ENCODE results near the gene HMGN4. TPM values are rescaled to one million over a fixed set of nuclear protein-coding genes. Genes with fewer than 3 reads are reported as not detected.

HMGN4 gene
- total and polyA plus RNA-seq, 9 of the 15 experiments (the other 6 are each of a cell fraction or from before 2014, with no cell fraction given): 35.4 to 134 (median 94.1) TPM

GRCh38 chr6:26575494-26575939 is 37.4 kb downstream of the HMGN4 start (continued):
- TF ChIP-seq ZBTB5 (IDR thresholded peaks at IDR 0.05) (0 out of 2 replicates have a peak, but pooled peaks have one; percentile 14), GTF2F1 (IDR thresholded peaks at IDR 0.05; ENCODE audit: low read depth, low read length) (no peak), GTF3C2 (IDR thresholded peaks at IDR 0.05; ENCODE audit: borderline replicate concordance, extremely low read depth, insufficient read length) (peak; percentile 87), MYBL2 (IDR thresholded peaks at IDR 0.05; ENCODE audit: low read depth) (peak; percentile 51), MYBL2 (CRISPR knock-in tag; IDR thresholded peaks at IDR 0.05; ENCODE audit: borderline replicate concordance) (no peak), RCOR1 (IDR thresholded peaks at IDR 0.05; ENCODE audit: borderline replicate concordance in 1 of 2, low read depth in 2 of 2, low read length in 2 of 2) (peak in 1 of 2 experiments; percentile 50; a peak in 1 of 4 replicates), HMBOX1 (IDR thresholded peaks at IDR 0.05) (peak; percentile 70), SPI1 (IDR thresholded peaks at IDR 0.05; ENCODE audit: borderline replicate concordance, low read depth, low read length) (peak; percentile 67), DACH1 (IDR thresholded peaks at IDR 0.05; ENCODE audit: partially characterized antibody) (peak; percentile 75), MED1 (CRISPR knock-in tag; IDR thresholded peaks at IDR 0.05; ENCODE audit: borderline replicate concordance) (no peak), ZBTB2 (IDR thresholded peaks at IDR 0.05) (peak; percentile 74), ESRRA (IDR thresholded peaks at IDR 0.05; ENCODE audit: borderline replicate concordance, low read depth) (0 out of 2 replicates have a peak, but pooled peaks have one; percentile 31), CBX8 (IDR thresholded peaks at IDR 0.05; ENCODE audit: borderline replicate concordance, extremely low read depth, low read depth, low read length, poor library complexity, severe bottlenecking) (no peak), ZFP91 (CRISPR knock-in tag; IDR thresholded peaks at IDR 0.05) (no peak), ELF4 (CRISPR knock-in tag; IDR thresholded peaks at IDR 0.05) (no peak)

All from K562 (cell line).